ENCODE results near the gene GALR3. TPM values are rescaled to one million over a fixed set of nuclear protein-coding genes. Genes with fewer than 3 reads are reported as not detected.

GALR3 gene
- total and polyA plus RNA-seq, 2 experiments from 2014 or later: 0.36 to 0.63 TPM

- Mint-ChIP-seq H3K4me1 (peaks cover 21% of the 10 kb centered on the region), H3K36me3 (ENCODE audit: low read depth) (peaks cover 10% of the 10 kb centered on the region; the same call in 2 of the 3 replicates), H3K27me3 (ENCODE audit: insufficient read depth, low read depth, poor library complexity) (peaks cover 35% of the 10 kb centered on the region), H3K9me3 (no peaks in the 10 kb centered on the region), H3K4me3 (no peak overlapping the region; the same call in 2 of the 3 replicates), H3K27ac (no peak overlapping the region)
- no peaks in the 10 kb centered on the region for H4K20me1 ChIP-seq (replicated peaks; ENCODE audit: insufficient read depth)
- H2AFZ ChIP-seq: no peak overlapping the region
- no peak overlapping the region for H3K4me2 ChIP-seq
- H3K27me3 ChIP-seq (ENCODE audit: insufficient read depth): peaks cover 41% of the 10 kb centered on the region
- no peaks in the 10 kb centered on the region for H3K9me2 ChIP-seq (ENCODE audit: insufficient read depth)
- no peaks in the 10 kb centered on the region; the same call in 1 of the 2 replicates for H3K36me3 ChIP-seq (ENCODE audit: insufficient read depth)
- H3K4me1 ChIP-seq (ENCODE audit: insufficient read depth): peaks cover 23% of the 10 kb centered on the region
- DNase-seq (ENCODE audit: low spot score) (no peak), ATAC-seq (no peak)
- H3K27ac ChIP-seq (ENCODE audit: low read depth): no peak overlapping the region
- H3K4me3 ChIP-seq: no peak overlapping the region
- H3K79me2 ChIP-seq (replicated peaks; ENCODE audit: insufficient read depth): no peaks in the 10 kb centered on the region
- TF ChIP-seq POLR2AphosphoS5 (IDR thresholded peaks at IDR 0.05; ENCODE audit: low read depth) (no peak), ZNF114 (CRISPR knock-in tag; IDR thresholded peaks at IDR 0.05) (no peak), ZNF331 (CRISPR knock-in tag; IDR thresholded peaks at IDR 0.05; ENCODE audit: low read depth) (no peak)
- TF ChIP-seq, protein P1, sequence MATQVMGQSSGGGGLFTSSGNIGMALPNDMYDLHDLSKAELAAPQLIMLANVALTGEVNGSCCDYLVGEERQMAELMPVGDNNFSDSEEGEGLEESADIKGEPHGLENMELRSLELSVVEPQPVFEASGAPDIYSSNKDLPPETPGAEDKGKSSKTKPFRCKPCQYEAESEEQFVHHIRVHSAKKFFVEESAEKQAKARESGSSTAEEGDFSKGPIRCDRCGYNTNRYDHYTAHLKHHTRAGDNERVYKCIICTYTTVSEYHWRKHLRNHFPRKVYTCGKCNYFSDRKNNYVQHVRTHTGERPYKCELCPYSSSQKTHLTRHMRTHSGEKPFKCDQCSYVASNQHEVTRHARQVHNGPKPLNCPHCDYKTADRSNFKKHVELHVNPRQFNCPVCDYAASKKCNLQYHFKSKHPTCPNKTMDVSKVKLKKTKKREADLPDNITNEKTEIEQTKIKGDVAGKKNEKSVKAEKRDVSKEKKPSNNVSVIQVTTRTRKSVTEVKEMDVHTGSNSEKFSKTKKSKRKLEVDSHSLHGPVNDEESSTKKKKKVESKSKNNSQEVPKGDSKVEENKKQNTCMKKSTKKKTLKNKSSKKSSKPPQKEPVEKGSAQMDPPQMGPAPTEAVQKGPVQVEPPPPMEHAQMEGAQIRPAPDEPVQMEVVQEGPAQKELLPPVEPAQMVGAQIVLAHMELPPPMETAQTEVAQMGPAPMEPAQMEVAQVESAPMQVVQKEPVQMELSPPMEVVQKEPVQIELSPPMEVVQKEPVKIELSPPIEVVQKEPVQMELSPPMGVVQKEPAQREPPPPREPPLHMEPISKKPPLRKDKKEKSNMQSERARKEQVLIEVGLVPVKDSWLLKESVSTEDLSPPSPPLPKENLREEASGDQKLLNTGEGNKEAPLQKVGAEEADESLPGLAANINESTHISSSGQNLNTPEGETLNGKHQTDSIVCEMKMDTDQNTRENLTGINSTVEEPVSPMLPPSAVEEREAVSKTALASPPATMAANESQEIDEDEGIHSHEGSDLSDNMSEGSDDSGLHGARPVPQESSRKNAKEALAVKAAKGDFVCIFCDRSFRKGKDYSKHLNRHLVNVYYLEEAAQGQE (IDR thresholded peaks at IDR 0.05; ENCODE audit: unreplicated experiment): no peak
- H3F3A ChIP-seq (replicated peaks; ENCODE audit: low read depth): peaks cover 8% of the 10 kb centered on the region; the same call in 1 of the 2 replicates
Observed at GRCh38 chr22:37827056-37827455, 3.9 kb downstream of the GALR3 start.

- Mint-ChIP-seq H3K27me3 (ENCODE audit: insufficient read depth, low read depth, poor library complexity) (peaks cover 13% of the 10 kb centered on the region), H3K9me3 (no peaks in the 10 kb centered on the region), H3K36me3 (ENCODE audit: low read depth) (peaks cover 15% of the 10 kb centered on the region; the same call in 2 of the 3 replicates), H3K4me1 (no peaks in the 10 kb centered on the region), H3K4me3 (no peak overlapping the region; the same call in 2 of the 3 replicates), H3K27ac (no peak overlapping the region)
- peaks cover 5% of the 10 kb centered on the region; the same call in 1 of the 2 replicates for H3F3A ChIP-seq (replicated peaks; ENCODE audit: low read depth)
- H2AFZ ChIP-seq: no peak overlapping the region
- ATAC-seq (peak; percentile 37; the same call in 1 of the 3 replicates), DNase-seq (ENCODE audit: low spot score) (no peak)
- TF ChIP-seq CTCF (conservative IDR thresholded peaks at IDR 0.05; ENCODE audit: low read depth in 2 of 2) (peak in 1 of 2 experiments; percentile 9; a peak in 1 of 4 replicates), EZH2 (IDR thresholded peaks at IDR 0.05; ENCODE audit: low read depth, unreplicated experiment) (no peak)
- TF ChIP-seq, protein P1 (IDR thresholded peaks at IDR 0.05; ENCODE audit: unreplicated experiment): no peak
- H3K27ac ChIP-seq (ENCODE audit: low read depth): no peak overlapping the region
- H3K4me2 ChIP-seq: no peak overlapping the region
- H3K36me3 ChIP-seq (ENCODE audit: insufficient read depth): no peaks in the 10 kb centered on the region; the same call in 1 of the 2 replicates
- no peaks in the 10 kb centered on the region for H4K20me1 ChIP-seq (replicated peaks; ENCODE audit: insufficient read depth)
- peaks cover 14% of the 10 kb centered on the region for H3K27me3 ChIP-seq (ENCODE audit: insufficient read depth)
- H3K4me3 ChIP-seq: no peak overlapping the region
- no peaks in the 10 kb centered on the region for H3K4me1 ChIP-seq (ENCODE audit: insufficient read depth)
- no peaks in the 10 kb centered on the region for H3K9me2 ChIP-seq (ENCODE audit: insufficient read depth)
- H3K79me2 ChIP-seq (replicated peaks; ENCODE audit: insufficient read depth): no peaks in the 10 kb centered on the region
Observed at GRCh38 chr22:37830093-37830842, 7.1 kb downstream of the GALR3 start.
